Activated T-cell treated with anti-CD3 and anti-CD28 coated beads for 1 hour (primary cell): Measurements from ENCODE around the gene SWI5.
"Not testable (repeated sequence)": the region's sequence is repeated elsewhere in the genome, so short reads cannot be mapped to it uniquely, and the experiment has no call there.

Experiments
- DNase-seq: peaks from one replicate; pipeline ENCODE4 v3.0.0-alpha.2; 2020; ENCODE audit warnings: low read depth

Gene SWI5

DNA sequence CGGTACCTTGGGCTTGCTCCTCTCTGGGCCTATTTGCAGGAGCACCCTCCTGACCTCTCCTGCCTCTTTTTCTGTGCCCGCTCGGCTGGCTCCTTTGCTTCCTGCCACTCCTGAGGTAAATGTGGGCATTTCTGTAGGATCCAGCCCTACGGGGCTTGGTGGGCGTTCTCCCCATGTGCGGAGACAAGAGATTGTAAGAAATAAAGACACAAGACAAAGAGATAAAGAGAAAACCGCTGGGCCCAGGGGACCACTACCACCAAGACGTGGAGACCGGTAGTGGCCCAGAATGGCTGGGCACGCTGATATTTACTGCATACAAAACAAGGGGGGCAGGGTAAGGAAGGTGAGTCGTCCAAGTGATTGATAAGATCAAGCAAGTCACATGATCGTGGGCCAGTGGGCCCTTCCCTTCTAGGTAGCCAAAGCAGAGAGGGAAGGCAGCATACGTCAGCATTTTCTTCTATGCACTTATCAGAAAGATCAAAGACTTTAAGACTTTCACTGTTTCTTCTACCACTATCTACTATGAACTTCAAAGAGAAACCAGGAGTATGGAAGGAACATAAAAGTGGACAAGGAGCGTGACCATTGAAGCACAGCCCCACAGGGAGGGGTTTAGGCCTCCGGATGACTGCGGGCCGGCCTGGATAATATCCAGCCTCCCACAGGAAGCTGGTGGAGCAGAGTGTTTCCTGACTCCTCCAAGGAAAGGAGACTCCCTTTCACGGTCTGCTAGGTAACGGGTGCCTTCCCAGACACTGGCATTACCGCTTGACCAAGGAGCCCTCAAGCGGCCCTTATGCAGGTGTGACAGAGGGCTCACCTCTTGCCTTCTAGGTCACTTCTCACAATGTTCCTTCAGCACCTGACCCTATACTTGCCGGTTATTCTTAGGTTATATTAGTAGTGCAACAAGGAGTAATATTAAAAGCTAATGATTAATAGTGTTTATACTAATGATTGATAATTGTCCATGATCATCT lies 3.3 kb downstream of the SWI5 start:
- not testable (repeated sequence) for DNase-seq

DNA sequence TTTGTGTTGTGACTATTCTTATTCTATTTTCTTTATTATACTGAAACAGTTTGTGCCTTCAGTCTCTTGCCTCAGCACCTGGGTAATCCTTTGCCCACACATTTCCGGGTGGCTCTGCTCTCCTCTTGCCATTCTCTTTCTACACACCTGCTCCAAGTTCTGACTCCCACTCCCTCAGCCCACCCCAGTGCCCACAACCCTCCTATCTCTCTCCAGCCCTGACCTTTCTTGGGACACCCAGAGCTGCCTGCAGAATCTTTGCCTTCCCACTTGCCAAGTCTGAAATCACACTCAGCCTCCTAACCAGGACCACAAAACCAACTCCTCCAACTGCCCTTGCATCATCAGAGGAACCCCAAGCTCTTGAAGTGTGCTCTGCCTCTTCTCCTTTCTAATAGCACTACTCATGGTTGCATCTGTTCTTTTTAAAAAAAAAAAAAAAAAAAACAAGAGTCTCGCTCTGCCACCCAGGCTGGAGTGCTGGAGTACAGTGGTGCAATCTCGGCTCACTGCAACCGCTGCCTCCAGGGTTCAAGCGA lies 4.1 kb downstream of the SWI5 start:
- DNase-seq, result no peak

DNA sequence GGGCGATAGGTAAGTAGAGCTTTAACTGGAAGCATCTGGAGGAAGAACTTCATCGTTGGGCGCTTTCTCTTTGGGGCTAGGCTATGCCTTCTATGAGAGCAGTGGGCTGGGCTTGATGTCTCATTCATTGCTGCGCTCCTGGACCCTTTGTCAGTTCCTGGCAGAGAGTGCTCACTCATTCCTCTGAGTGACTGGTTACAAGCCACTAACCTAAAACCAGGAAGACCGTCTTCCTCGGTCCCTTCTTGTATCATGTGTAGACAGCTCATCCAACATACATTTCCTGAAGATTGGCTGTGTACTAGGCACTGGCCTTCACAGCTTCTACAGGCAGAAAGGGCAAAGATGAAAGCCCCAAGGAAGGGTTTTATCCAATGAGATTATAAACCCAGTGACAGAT lies 6.4 kb downstream of the SWI5 start:
- no peak for DNase-seq

DNA sequence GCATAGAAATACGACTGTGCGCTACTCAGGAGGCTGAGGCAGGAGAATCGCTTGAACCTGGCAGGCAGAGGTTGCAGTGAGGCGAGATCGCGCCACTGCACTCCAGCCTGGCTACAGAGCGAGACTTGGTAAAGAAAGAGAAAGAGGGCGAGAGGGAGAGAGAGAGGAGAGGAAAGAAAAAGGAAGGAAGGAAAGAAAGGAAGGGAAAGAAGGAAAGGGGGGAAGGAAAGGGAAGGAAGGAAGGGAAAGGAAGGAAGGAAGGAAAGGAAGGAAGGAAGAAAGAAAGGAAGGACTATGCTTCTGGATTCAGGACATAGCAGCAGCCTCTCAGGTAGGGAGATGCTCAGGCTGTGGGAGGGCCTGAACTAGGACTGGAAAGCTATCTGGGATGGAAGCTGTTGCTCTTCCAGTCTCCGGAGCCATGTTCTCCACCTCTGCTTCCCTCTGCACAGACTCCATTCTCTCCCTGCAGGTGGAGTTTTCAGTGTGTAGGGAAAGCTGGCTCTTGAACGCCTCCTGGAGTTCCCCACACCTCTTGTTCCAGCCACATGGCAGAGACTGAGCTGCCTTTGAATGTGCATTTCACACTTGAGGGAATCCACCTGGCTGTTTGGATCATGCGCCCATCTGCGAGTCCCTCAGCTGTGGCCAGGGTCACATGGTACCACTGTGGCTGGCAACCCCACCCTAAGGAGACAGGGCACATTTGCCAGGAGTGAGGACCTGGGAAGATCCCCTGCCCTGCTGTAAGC lies 9.1 kb downstream of the SWI5 start:
- no peak for DNase-seq

DNA sequence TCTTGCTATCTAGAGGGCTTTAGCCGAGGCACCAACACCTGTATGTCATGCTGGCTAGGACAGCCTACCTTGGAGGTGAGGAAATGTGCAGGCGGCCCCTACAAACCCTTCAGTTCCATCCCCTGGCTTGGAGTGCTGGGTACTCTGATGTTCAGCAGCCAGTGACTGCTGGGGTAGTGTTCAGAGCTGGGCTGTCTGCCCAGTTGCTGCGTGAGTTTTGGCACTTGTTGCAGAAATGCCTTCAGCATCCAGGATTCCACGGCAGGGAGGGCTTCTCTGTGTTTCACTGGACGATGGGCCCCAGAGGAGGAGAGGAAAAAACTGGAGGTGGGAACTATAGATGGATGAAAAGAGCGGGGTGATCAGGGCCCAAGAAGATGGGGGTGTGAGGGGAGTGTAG lies 10.4 kb downstream of the SWI5 start:
- no peak for DNase-seq

DNA sequence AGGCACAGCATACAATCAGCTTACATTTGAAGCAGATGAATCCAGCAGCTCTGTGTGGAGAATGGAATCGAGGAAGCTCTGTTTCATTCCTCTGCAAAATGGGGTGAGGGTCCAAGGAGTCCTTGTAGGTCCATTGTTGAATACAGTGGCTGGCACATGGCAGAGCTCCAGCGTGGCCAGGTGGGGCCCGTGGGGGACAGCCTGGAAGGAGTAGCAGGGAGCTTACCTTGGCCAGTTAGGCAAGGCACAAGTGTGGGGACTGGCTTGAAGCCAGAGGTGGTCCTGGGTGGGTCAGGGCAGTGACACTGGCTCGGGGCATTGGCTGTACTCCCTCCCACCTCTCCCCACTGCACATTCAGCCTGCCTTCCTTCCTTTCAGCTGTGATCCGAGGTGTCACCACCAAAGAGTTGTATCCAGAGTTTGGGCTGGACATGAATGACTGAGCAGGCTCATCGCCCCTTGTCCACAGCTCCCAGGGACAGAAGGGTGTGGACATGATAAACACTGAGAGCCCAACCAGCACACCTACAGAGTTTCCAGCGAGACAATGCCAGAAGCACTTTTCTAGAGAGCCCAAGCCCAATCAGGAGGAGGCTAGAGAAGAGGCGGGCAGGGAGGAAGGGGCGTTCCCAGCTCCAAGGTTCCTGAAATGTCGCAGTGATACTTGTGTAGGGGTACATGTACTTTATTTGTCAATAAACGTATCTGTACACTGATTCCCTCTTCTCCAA lies 12.4 kb downstream of the SWI5 start:
- DNase-seq, result no peak

DNA sequence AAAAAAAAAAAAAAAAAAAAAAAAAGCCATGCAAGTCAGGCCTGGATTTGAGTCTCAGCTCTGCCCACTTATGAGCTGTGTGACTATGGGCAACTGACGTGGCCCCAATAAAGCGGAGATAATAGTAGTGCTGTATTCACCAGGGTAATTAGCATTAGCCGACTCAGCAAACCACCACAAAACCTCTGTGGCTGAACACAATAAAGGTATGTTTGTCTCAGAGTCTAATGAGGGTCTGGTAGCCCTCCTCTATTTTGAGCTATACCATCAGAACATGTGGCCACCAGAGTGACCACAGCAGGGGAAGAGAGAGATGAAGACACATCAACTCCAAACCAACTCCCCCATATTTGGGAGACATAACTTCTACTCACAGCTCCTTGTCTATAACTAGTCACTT lies 15.9 kb downstream of the SWI5 start:
- no peak for DNase-seq

DNA sequence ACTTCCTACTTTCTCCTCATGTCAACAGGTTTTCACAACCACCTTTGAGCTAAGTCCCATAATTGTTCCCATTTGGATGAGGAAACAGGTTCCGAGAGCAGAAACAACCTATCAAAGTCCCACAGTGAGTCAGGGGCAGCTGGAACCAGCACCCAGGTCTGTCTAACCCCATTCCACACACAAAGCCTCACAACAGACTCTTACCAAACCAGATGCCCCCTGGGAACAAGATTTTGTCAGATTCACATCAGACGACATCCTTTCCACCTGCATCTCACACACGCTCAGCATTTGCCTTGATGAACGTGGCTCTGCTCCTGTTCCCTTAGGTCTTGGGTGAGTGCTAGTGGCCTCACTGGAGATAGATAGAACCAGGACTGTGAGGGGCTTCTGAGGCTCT lies 17.0 kb downstream of the SWI5 start:
- no peak for DNase-seq

DNA sequence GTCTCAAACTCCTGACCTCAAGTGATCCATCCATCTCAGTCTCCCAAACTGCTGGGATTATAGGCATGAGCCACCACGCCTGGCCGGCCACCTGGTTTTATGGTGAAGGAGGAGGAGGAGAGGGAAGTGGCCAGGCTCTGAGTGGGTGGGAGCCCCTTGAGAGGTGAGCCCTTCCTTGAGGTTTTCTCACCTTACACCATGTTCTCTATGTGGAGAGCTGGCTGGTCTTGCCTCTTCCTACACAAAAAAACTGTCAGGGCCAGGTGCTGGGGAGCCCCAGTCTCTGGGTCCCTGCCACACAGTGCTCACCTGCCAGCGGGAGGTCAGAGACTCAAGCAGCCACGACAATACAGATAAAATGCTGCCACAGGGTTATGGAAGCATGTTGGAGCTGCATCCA lies 18.1 kb downstream of the SWI5 start:
- DNase-seq, result no peak

DNA sequence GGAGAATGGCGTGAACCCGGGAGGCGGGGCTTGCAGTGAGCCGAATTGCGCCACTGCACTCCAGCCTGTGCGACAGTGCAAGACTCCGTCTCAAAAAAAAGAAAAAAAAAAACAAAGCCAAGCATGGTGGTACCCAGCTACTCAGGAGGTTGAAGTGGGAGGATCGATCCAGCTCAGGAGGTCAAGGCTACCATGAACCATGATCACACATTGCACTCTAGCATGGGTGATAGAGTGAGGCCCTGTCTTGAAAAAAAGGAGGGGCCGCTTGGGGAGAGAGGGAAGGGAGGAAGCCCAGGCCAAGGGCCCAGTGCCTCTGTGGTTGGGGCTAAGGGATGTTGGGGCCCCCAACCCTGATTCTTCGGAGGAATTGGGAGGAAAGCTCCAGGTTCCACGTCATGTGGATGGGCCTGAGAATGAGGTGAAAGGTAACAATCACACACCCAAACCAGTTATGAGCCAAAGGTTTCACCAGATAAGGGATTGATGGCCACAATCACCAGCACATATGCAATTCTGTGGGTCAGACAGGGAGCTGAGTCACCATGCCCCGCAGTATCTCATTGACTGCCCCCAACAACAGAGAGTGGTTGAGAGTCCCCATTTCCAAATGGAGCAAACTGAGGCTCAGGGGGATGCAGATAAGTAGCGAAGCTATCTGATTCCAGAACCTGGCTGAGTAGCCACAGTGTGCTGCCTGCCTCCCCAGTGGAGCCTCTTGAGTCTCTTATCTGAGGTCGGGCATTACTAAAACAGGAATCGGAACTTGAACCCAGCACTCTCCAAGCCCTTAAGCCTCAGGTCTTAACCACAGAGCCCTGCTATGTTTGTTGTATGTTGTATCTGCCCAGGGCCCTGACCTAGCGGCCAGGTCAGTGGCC lies 20.5 kb downstream of the SWI5 start:
- DNase-seq, result no peak

DNA sequence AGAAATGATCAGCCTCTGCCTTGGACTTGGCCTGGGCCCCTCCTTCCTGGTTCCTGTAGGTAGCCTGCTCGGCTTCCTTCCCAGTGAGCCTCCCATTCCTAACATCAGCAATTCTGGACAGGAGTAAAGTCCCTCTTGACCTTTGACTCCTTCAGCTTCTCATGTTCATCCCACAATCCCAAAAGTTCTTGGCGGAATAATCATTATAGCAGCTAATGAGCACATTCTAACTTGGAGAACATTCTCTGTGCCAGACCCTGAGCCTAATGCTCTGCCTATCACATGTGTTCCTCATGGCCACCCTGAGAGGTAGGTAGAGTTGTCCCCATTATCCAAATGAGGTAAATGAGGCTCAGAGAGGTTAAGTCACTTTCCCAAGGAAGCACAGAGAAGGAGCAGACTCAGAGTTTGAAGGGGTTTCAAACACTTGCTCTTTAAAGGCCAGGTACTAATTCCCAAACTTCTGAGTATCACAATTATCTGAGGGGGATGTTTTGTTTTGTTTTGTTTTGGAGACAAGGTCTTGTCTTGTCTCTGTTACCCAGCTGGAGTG lies 21.2 kb downstream of the SWI5 start:
- DNase-seq, result no peak

DNA sequence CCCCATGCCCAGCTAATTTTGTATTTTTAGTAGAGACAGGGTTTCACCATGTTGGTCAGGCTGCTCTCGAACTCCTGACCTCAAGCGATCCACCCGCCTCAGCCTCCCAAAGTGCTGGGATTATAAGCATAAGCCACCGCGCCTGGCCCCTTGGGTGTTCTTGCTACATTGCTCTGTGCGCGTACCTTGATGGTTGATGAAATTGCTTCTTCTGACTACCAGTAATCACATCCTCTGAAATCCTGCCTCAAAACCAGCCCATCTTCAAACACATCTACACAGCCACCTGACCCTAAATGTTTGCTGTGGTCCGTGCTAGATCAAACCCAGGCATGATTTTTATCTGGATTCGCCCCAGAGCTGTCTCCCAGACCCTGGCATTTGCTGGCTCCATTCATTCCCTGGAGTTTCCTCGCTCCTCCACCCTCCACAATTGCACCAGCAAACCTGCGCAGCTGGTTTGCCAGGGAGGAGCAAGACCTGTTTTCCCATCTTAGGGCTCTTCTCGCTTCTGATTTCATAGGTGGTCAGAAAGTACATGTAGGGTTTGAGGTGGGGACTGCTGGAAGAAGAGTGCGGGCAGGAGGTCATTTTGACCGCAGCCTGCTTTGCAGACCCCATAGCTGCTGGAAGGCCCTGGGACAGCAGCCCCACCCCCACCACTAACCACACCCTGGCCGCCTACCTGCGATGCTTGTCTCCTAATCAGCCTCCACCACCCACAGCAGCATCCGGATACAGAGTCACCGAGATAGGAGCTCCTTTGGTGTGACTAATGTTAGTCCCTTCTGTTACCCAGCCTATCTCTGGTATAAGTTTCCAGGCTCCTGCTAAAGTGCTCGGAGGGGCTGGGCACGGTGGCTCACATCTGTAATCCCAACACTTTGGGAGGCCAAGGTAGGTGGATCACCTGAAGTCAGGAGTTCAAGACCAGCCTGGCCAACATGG lies 22.7 kb downstream of the SWI5 start:
- no peak for DNase-seq

DNA sequence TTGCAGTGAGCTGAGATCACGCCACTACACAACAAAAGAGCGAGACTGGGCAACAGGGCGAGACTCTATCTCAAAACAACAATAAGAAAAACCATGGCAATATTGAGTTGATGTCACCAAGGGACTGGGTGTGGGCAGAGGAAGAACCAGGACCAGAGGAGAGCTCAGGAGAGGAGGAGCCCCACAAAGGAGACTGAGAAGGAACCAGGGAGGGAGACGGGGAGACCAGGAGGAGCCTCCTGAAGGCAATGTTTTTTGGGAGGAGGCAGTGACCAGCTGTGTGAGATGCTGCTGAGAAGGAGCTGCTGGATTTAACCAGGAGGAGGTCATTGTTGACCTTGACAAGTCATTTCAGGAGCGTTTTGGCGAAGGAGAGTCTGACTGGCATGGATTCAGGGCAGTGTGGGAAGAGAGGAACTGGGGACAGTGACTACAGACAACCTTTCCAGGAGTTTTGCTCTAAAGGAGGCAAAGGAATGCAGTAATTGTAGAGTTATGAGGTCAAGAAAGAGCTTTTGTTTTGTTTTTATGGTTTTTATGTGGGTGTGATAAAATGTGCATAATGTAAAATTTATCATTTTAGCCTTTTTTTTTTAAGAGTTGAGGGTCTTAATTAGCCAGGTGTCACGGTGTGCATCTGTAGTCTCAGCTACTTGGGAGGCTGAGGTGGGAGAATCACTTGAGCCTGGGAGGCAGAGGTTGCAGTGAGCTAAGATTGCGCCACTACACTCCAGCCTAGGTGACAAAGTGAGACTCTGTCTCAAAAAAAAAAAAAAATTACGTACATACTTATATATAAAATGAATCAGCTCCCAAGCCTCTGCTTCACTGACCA lies 28.3 kb downstream of the SWI5 start:
- DNase-seq, result no peak

DNA sequence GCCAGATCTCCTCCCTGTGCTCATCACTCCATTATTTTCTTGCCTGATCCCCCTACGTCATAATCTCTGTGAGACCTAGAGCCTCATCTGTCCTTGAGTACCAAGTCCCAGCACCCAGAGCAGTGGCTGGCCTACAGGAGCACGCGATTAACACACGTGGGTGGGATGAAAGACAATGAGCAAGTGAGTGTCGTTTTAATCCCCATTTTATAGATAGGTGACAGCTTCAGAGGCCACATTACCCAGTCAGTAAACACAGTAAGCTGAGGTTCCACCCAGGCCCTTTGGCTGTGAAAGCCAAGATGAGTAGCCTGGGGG lies 28.9 kb downstream of the SWI5 start:
- DNase-seq, result no peak

DNA sequence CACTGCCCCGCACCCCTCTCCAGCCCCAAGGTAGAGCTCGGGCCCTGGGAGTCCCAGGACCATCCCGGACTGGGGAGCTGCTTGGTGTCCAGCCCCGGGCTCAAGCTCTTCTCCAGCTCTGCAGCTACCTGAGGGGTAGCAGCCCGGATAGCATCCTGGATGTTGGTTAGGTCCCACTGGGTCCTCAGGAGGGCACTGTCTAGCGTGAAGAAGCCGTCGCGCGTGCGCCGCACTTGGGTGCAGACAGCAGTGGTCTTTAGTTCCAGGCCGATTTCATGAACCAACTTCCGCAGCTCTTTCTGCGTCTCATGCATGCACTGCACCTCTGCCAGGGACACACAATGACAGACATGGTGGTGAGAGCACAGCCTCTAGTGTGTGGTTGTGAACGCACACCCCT lies 33.5 kb downstream of the SWI5 start:
- no peak for DNase-seq

DNA sequence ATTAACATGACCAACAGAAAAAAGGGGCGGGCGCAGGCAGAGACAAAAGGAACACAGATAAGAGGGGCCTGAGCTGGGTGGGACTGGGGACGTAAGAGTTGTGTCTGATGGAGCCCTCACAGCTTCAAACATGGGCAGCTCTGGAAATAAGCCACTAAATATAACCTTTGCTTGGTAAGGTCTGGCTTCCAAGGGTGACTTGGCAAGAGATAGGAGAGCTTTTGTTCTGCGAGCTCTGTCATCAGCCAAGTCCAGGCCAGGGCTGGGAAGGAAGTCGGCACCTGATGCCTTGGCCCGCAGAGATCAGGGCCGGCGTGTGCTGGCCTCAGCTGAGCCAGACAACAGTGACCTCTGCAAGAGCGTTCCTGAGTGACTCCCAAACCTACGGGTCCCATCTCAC lies 34.4 kb downstream of the SWI5 start:
- DNase-seq, result no peak

DNA sequence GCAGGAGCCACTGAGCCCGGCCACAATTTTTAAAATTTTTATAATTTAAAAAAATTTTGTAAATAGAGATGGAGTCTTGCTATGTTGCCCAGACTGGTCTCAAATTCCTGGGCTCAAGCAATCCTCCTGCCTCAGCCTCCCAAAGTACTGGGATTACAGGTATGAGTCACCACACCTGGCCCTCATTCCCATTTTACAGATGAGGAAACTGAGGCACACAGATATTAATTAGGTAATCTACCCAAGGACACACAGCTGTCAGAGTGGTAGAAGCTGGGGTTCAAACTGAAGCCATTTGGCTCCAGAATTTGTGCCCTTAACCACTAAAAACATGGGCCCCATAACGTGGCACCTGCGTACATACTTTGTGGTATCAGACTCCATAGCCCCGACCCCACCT lies 38.6 kb downstream of the SWI5 start:
- no peak for DNase-seq

DNA sequence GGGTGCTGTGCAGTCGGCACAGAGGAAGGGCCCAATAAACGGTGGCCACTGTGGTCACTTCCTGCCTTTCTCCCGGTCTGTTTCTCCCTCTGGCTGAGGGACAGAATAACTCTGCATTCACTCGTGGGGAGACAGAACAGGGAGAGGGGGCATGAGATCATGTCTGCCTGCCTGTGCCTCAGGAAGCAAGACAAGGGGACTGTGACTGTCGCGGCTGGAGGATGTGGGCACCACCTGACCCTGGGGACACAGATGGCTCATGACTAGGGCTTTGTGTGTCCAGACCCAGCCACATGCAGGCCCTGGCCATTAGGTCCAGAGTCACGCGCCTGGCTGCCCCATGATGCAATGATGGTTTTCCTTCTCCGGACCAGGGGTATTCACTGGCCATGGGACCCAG lies 40.3 kb downstream of the SWI5 start:
- no peak for DNase-seq

DNA sequence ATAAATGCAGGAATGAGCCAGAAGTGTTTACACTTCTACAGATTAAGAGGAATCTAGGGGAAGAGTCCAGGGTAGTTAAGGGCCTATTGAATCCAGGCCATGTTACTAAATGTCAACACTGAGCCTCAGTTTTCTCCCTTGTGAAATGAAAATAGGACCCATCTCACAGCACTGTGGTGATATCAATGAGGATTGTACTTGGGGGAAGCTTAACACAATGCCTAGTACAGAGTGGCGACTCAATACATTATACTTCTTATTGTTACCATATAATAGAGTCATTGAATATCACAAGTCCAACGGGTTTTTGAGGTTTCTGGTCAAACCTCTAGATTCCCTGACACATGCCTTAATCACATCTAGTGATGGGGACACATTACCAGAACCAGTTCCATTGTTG lies 41.6 kb downstream of the SWI5 start:
- DNase-seq, result no peak
